HEK293T (cell line): ENCODE measurements around the gene RFFL.

Experiments
- BHLHE40 ChIP-seq: fragments of 450-650 bp; IDR thresholded peaks from 2 replicates; pipeline ENCODE4 v1.6.1; 2016; ENCODE audit warnings: mild to moderate bottlenecking, moderate library complexity, borderline replicate concordance
- CTBP1 ChIP-seq: fragments of 450-650 bp; IDR thresholded peaks from 2 replicates; pipeline ENCODE4 v1.6.1; 2016; ENCODE audit warnings: borderline replicate concordance
- FOXA1 ChIP-seq: fragments of 450-650 bp; IDR thresholded peaks from 2 replicates; pipeline ENCODE4 v1.6.1; 2016; ENCODE audit warnings: mild to moderate bottlenecking
- HDGF ChIP-seq: fragments of 450-650 bp; IDR thresholded peaks from 2 replicates; pipeline ENCODE4 v1.6.1; 2017; ENCODE audit warnings: antibody characterized with exemption, borderline replicate concordance
- SUZ12 ChIP-seq: fragments of 450-650 bp; IDR thresholded peaks from 2 replicates; pipeline ENCODE4 v1.6.1; 2016; ENCODE audit warnings: mild to moderate bottlenecking
- ZNF384 ChIP-seq: fragments of 450-650 bp; IDR thresholded peaks from 2 replicates; pipeline ENCODE4 v1.6.1; 2016

GRCh38 chr17:35051183-35051578 lies 12.3 kb downstream of the RFFL start:
- TF ChIP-seq FOXA1 (no peak), HDGF (no peak), SUZ12 (no peak), CTBP1 (no peak), BHLHE40 (no peak), ZNF384 (no peak)
